ENCODE data around the gene PRR5L.

GRCh38 chr11:36432738-36433137 lies 136.7 kb downstream of the PRR5L start:
- TF ChIP-seq CTCF (IDR thresholded peaks at IDR 0.05) (no peak), EP300 (IDR thresholded peaks at IDR 0.05) (no peak), POLR2A (IDR thresholded peaks at IDR 0.05) (no peak)

All from ovary (tissue), 3 donors.